Lower lobe of right lung (tissue), 2 donors: Measurements from ENCODE around the gene CDRT4. TPM values are rescaled to one million over a fixed set of nuclear protein-coding genes. Genes with fewer than 3 reads are reported as not detected.

Source experiments
- ATAC-seq, 2 donors: fragments of 200-7000 bp; cut with Tn5 transposase; one replicate each; pipeline ENCODE4 v1.9.1; 2020 to 2022; ENCODE audit warnings: mild to moderate bottlenecking in 2 of 2, moderate library complexity in 2 of 2
- DNase-seq: peaks from one replicate; pipeline ENCODE4 v3.0.0-alpha.2; 2020
- H3K27ac ChIP-seq: fragments of 200-600 bp; one replicate; pipeline ENCODE4 v1.8.0; 2022
- H3K27me3 ChIP-seq: fragments of 200-600 bp; one replicate; pipeline ENCODE4 v1.8.0; 2022; ENCODE audit warnings: low read depth
- H3K36me3 ChIP-seq: fragments of 200-600 bp; one replicate; pipeline ENCODE4 v1.8.0; 2022; ENCODE audit warnings: mild to moderate bottlenecking
- H3K4me1 ChIP-seq: fragments of 200-600 bp; one replicate; pipeline ENCODE4 v1.8.0; 2022
- H3K4me3 ChIP-seq: fragments of 200-600 bp; one replicate; pipeline ENCODE4 v1.8.0; 2022; ENCODE audit warnings: mild to moderate bottlenecking
- H3K9me3 ChIP-seq: fragments of 200-600 bp; one replicate; pipeline ENCODE4 v1.8.0; 2022
- CTCF ChIP-seq: fragments of 200-600 bp; IDR thresholded peaks from one replicate; pipeline ENCODE4 v1.8.0; 2022; ENCODE audit warnings: antibody characterized with exemption, mild to moderate bottlenecking
- intact Hi-C: fragments of 100-400 bp; cut with DNase I; formaldehyde crosslinking; loops from one replicate; pipeline ENCODE4 v1.11.0; 2022
- total RNA-seq: library from RNA; stranded (reverse); fragmentation: NEBNext Ultra II Directional; extraction: Animal tissue kit (Norgen Biotek cat#: 25700); gene quantifications from one replicate; pipeline ENCODE4 v1.2.1, GENCODE V29; 2021
- donor health status: DM: no; HTN: yes; CAD: no; lungs with severe emphysema.

CDRT4 gene
- total RNA-seq, 1 donor from 2014 or later = 13.4 TPM

GRCh38 chr17:15483431-15483830, 16.0 kb upstream of the CDRT4 start:
- H3K36me3 ChIP-seq = no peaks in the 10 kb centered on the region
- intact Hi-C loops = no loop called here
- DNase-seq (no peak), ATAC-seq (no peak)
- no peak overlapping the region for H3K4me3 ChIP-seq
- no peak overlapping the region for H3K27ac ChIP-seq
- no peak for TF ChIP-seq CTCF
- peaks cover 6% of the 10 kb centered on the region for H3K4me1 ChIP-seq
- no peaks in the 10 kb centered on the region for H3K9me3 ChIP-seq
- H3K27me3 ChIP-seq = no peaks in the 10 kb centered on the region

DNA sequence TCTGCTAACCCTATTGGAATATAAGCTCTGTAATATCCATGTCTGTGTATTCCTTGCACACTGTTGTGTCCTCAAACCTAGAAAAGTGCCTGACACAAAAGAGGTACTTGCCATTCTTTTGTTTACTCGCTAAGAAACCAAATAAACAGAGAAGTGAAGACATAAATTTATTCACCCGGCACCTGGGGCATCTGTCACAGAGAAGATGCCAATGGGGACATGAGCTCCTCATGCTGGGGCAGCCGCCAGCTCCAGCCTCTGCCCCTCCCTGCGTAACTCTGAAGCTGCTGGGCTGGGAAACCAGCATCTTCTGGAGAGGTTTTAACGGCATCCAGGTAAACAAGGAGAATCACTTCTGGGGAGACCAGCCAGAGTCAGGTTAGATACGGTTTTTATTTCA, 15.1 kb upstream of the CDRT4 start:
- ATAC-seq = no peak
- no peak overlapping the region for H3K4me3 ChIP-seq
- H3K4me1 ChIP-seq = peaks cover 6% of the 10 kb centered on the region
- H3K9me3 ChIP-seq = no peaks in the 10 kb centered on the region
- H3K36me3 ChIP-seq = no peaks in the 10 kb centered on the region
- DNase-seq = no peak
- H3K27ac ChIP-seq = no peak overlapping the region
- intact Hi-C loops = no loop called here
- TF ChIP-seq CTCF = no peak
- no peaks in the 10 kb centered on the region for H3K27me3 ChIP-seq

DNA sequence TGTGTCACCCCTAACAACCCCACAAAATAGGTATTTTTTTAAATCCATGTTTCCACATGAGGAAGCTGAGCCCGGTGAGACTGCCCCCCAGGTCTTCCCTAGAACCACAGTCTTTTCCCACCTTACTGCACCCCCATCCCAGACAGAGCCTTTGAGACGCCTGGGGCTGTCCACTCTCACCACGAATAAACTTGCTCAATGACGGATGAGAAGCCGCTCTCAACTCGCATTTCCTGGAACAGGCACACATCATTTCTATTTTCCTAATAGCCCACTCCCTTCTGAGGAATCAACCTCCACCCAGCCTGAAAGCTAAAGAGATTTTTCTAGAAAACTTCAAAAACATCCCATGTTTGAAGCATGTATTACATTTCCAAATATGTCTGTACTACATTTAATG, 14.1 kb upstream of the CDRT4 start:
- no peaks in the 10 kb centered on the region for H3K36me3 ChIP-seq
- no peaks in the 10 kb centered on the region for H3K9me3 ChIP-seq
- H3K27ac ChIP-seq = no peak overlapping the region
- DNase-seq (no peak), ATAC-seq (no peak)
- H3K4me1 ChIP-seq = peaks cover 6% of the 10 kb centered on the region
- intact Hi-C loops = no loop called here
- H3K4me3 ChIP-seq = no peak overlapping the region
- no peak for TF ChIP-seq CTCF
- no peaks in the 10 kb centered on the region for H3K27me3 ChIP-seq

DNA sequence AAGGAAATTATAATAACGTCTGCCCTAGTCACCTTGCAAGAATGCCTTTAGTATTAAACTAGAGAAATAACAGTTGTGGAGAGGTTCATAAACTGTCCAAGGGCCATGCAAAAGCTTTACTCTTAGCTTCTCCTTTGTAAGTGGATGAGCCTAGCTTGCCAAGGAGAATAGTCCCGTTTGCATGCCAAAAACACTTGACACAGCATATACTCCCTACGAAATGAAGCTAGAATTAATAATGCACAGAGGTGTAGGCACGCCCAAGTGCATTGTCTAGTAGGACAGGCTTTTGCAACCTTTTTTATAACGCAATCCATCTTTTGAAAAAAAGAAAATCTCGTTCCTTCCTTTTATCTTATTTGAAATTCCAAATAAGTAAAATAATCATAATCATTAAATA, 12.8 kb upstream of the CDRT4 start:
- no peak for ATAC-seq
- Histone ChIP-seq H3K27me3 (no peaks in the 10 kb centered on the region), H3K4me3 (no peak overlapping the region), H3K9me3 (no peaks in the 10 kb centered on the region), H3K27ac (no peak overlapping the region), H3K36me3 (no peaks in the 10 kb centered on the region), H3K4me1 (peaks cover 6% of the 10 kb centered on the region)
- intact Hi-C loops = no loop called here
- TF ChIP-seq CTCF = no peak
- no peak for DNase-seq

- no peak for TF ChIP-seq CTCF
- Histone ChIP-seq H3K36me3 (no peaks in the 10 kb centered on the region), H3K4me3 (no peak overlapping the region), H3K27me3 (no peaks in the 10 kb centered on the region), H3K9me3 (no peaks in the 10 kb centered on the region), H3K27ac (no peak overlapping the region), H3K4me1 (peaks cover 6% of the 10 kb centered on the region)
- intact Hi-C loops = no loop called here
- no peak for ATAC-seq
- DNase-seq = no peak
Measured at GRCh38 chr17:15479703-15480102, 12.3 kb upstream of the CDRT4 start.

DNA sequence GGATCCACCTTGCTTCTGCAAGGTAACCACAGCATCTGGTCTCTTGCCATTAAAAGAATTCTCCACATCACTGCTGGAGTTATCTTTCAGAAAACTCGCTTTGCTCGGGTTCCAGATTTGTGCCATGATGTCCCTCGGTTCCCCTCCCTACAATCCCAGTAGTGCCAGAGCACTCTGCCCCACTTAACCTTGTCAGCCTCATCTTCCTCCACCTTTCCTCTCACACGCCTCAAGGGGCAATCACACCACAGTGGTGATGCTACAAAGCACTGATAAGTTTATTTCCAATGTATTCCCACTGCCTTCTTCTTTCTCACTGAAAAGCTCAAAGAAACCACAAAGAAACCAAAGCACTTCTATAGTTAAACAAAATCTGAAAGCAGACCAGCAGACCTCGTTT, 11.4 kb upstream of the CDRT4 start:
- no peak for ATAC-seq
- Histone ChIP-seq H3K9me3 (no peaks in the 10 kb centered on the region), H3K36me3 (no peaks in the 10 kb centered on the region), H3K4me3 (no peak overlapping the region), H3K4me1 (peaks cover 6% of the 10 kb centered on the region), H3K27ac (no peak overlapping the region), H3K27me3 (no peaks in the 10 kb centered on the region)
- DNase-seq = no peak
- intact Hi-C loops = no loop called here
- no peak for TF ChIP-seq CTCF
